ENCODE measurements around the gene TMEM175. TPM values are rescaled to one million over a fixed set of nuclear protein-coding genes. Genes with fewer than 3 reads are reported as not detected.

TMEM175 gene
- total and polyA plus RNA-seq, 9 of the 15 experiments (the other 6 are each of a cell fraction or from before 2014, with no cell fraction given): 0.13 to 30.9 (median 9.4) TPM

DNA sequence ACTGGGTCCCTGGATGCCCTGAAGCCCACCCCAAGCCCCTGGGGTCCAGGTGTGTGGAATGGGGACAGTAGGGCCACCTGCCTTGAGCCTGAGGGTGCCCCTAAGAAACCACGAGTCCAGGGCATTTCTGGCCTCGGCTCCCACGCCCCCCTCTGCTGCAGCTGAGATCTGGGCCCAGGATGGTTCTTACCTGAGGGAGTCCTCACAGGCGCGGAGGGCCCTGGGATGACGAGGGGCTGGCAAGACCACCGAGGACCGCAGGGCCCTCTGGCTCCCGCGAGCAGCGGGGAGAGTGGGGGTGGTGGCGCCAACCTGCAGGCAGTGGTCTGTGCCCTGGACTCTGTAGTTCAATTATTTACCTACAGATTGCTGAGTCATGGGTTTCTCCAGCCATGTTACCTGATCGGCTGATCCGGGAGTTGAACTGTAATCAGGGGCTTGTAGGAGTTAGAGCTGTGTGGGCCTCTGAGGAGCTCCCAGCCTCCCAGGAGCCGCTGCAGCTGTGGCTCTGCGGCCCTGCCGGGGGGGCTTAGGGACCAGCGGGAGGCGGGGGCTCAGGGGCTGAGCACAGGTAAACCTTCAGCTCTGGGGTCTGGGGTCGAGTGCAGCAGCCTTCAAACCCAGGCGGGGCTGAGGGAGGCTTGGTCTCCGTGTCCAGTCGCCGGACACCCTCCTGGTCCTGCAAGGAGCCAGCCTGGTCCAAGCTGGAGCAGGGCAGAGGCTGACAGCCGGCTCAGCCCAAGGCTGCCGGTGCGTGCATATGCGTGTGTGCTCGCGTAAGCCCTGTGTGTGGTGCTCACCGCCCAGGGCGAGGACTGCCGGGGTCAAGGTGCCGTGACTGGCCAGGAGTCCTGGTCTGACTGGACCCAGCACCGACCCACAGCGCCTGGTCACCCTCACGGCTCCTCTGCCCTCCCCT is 61.1 kb downstream of the TMEM175 start, which contains the start of gene SLC26A1 (continued):
- TF ChIP-seq, protein P1, sequence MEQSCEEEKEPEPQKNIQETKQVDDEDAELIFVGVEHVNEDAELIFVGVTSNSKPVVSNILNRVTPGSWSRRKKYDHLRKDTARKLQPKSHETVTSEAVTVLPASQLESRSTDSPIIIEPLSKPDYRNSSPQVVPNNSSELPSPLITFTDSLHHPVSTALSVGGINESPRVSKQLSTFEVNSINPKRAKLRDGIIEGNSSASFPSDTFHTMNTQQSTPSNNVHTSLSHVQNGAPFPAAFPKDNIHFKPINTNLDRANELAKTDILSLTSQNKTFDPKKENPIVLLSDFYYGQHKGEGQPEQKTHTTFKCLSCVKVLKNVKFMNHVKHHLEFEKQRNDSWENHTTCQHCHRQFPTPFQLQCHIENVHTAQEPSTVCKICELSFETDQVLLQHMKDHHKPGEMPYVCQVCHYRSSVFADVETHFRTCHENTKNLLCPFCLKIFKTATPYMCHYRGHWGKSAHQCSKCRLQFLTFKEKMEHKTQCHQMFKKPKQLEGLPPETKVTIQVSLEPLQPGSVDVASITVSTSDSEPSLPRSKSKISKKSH (CRISPR knock-in tag; IDR thresholded peaks at IDR 0.05): no peak
- TF ChIP-seq RBM39 (optimal IDR thresholded peaks at IDR 0.05; ENCODE audit: low read depth, low read length) (no peak), ELF4 (CRISPR knock-in tag; IDR thresholded peaks at IDR 0.05) (no peak), MCM7 (IDR thresholded peaks at IDR 0.05) (no peak), CCNT2 (IDR thresholded peaks at IDR 0.05; ENCODE audit: borderline replicate concordance, extremely low read depth, insufficient read length, low read depth, low read length) (no peak), NR4A1 (CRISPR knock-in tag; IDR thresholded peaks at IDR 0.05) (no peak), NR4A1 (tag; IDR thresholded peaks at IDR 0.05) (no peak; the same call in 1 of the 2 replicates), MYC (IDR thresholded peaks at IDR 0.05; ENCODE audit: low read depth, low read length) (no peak), MYC (CRISPR knock-in tag; IDR thresholded peaks at IDR 0.05; ENCODE audit: borderline replicate concordance, low read depth) (0 out of 2 replicates have a peak, but pooled peaks have one; percentile 23), TARDBP (IDR thresholded peaks at IDR 0.05) (no peak), SMARCE1 (IDR thresholded peaks at IDR 0.05) (no peak), NFE2 (IDR thresholded peaks at IDR 0.05; ENCODE audit: low read depth) (peak; percentile 93), FIP1L1 (IDR thresholded peaks at IDR 0.05; ENCODE audit: low read depth, low read length, poor library complexity, severe bottlenecking) (peak; percentile 36), TCF7L2 (IDR thresholded peaks at IDR 0.05; ENCODE audit: low read depth, low read length) (no peak), NFRKB (IDR thresholded peaks at IDR 0.05; ENCODE audit: low read depth) (no peak), SIN3A (IDR thresholded peaks at IDR 0.05; ENCODE audit: borderline replicate concordance in 2 of 2, control insufficient read depth in 1 of 2, low read depth in 2 of 2, low read length in 2 of 2) (no peak), FOXA1 (IDR thresholded peaks at IDR 0.05; ENCODE audit: borderline replicate concordance) (no peak), SMARCA5 (IDR thresholded peaks at IDR 0.05) (0 out of 2 replicates have a peak, but pooled peaks have one; percentile 37), TAF15 (IDR thresholded peaks at IDR 0.05; ENCODE audit: low read depth, low read length) (no peak), KAT8 (IDR thresholded peaks at IDR 0.05; ENCODE audit: low read depth) (no peak), GATAD2B (IDR thresholded peaks at IDR 0.05; ENCODE audit: borderline replicate concordance) (no peak), PHB (CRISPR knock-in tag; IDR thresholded peaks at IDR 0.05) (no peak; the same call in none of the 2 replicates), RBBP5 (IDR thresholded peaks at IDR 0.05; ENCODE audit: borderline replicate concordance, insufficient read depth, low read length, poor library complexity, severe bottlenecking) (peak; percentile 28)
- TF ChIP-seq, protein P2, sequence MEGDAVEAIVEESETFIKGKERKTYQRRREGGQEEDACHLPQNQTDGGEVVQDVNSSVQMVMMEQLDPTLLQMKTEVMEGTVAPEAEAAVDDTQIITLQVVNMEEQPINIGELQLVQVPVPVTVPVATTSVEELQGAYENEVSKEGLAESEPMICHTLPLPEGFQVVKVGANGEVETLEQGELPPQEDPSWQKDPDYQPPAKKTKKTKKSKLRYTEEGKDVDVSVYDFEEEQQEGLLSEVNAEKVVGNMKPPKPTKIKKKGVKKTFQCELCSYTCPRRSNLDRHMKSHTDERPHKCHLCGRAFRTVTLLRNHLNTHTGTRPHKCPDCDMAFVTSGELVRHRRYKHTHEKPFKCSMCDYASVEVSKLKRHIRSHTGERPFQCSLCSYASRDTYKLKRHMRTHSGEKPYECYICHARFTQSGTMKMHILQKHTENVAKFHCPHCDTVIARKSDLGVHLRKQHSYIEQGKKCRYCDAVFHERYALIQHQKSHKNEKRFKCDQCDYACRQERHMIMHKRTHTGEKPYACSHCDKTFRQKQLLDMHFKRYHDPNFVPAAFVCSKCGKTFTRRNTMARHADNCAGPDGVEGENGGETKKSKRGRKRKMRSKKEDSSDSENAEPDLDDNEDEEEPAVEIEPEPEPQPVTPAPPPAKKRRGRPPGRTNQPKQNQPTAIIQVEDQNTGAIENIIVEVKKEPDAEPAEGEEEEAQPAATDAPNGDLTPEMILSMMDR (IDR thresholded peaks at IDR 0.05 in 2 of 3, conservative IDR thresholded peaks at IDR 0.05 in 1 of 3; ENCODE audit: insufficient read depth in 2 of 3, low read depth in 1 of 3, low read length in 3 of 3): no peak

Measured in K562 (cell line).